DMS79 (cell line): ENCODE results near the gene NUBP1.
"Not testable (repeated sequence)": the region's sequence is repeated elsewhere in the genome, so short reads cannot be mapped to it uniquely, and the experiment has no call there.

Source experiments
- DNase-seq: peaks from one replicate; lab custom pipeline; 2025; lab: John Stamatoyannopoulos, UW

NUBP1 gene

DNA sequence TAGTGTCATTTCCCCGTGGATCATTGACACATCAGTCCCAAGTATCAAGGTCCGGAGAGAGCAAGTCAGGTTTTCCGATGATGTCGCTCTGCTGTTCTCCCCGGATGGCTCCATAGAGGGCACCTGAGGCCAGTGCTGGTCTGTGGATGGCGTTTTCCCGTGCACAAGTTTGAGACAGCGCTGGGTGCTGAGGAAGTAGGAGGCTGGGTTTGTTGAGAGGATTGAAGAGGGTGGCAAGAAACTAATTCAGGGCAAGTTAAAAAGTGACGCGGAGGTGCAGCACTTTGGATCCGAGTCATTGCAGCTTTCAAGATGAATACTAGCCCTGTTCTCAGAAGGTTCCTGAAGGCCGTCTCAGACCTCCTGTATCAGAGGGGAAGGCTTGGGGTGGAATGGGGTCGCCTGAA, 7.7 kb downstream of the NUBP1 start:
- DNase-seq = no peak

DNA sequence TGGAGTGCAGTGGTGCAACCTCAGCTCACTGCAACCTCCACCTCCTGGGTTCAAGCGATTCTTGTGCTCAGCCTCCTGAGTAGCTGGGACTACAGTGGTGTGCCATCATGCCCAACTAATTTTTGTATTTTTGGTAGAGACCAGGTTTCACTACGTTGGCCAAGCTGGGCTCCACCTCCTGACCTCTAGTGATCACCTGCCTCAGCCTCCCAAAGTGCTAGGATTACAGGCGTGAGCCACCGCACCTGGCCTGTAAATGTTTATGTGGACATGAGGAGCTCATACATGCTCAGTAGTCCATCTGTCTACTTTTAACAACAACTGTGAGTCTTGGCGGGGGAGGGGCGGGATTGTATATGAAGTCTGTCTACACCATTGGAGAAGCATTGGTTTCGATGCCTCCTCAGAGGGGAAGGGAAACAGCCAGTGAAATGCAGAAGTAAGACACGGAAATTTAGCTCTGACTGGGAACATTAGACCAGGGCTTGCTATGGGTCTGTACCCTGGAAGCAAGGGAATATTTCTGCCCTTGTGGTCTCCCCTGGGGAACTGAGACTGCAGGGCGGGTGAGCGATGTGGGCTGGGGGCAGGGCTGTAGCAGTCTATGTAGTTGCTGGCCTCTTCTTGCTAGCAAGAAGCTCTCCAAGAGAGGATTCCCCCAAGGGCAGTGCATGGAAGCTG, 9.3 kb downstream of the NUBP1 start:
- DNase-seq = no peak

DNA sequence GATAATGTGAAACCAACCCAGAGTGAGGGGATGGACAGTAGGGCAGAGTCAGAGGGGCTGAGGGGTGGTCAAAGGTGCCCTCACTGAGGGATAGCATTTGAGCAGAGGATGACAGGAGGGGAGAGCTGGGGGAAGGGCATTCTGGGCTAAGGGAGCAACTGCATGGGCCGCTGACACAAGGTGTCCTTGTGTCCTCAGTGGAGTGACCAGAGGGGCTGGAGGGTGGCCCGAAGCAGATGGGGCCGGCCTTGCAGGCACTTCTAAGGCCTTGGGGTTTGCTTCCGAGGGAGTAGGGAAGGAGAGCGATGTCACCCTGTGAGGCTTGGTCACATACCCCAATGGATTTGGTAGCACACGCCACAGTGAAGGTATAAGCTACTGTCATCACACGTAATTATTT, 10.0 kb downstream of the NUBP1 start:
- DNase-seq = no peak

DNA sequence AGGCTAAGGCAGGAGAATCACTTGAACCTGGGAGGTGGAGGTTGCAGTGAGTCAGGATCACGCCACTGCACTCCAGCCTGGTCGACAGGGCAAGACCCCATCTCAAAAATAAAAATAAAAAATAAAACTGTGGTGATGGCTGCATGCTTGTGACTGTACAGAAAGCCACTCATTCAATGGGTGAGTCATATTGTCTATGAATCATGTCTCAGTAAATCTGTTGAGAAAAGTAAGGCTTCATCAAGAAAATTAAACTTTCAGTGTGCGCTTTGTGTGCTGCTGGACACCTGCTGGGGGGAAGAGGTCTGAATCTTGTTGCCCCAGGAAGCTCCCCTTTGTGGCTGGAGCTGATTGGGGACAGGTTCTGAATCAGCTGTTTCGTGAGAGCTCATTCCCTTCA, 11.3 kb downstream of the NUBP1 start:
- DNase-seq = no peak

DNA sequence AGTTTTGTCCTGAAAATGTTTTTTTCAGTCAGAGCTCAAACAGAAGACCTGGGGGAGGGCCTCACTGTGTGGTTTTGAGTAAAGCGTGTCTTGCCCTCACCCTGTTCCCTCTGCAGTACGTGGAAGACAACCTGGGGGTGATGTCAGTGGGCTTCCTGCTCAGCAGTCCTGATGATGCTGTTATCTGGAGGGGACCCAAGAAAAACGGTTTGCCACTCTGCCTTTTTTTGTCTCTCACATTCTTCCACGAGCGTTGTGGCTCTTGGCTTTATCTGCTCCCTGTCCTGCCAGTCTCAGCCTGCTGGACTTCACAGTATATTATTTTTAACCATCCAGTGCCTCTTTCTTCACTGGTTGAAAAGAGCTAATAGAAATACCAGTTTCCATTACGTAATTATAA, 12.9 kb downstream of the NUBP1 start:
- no peak for DNase-seq

DNA sequence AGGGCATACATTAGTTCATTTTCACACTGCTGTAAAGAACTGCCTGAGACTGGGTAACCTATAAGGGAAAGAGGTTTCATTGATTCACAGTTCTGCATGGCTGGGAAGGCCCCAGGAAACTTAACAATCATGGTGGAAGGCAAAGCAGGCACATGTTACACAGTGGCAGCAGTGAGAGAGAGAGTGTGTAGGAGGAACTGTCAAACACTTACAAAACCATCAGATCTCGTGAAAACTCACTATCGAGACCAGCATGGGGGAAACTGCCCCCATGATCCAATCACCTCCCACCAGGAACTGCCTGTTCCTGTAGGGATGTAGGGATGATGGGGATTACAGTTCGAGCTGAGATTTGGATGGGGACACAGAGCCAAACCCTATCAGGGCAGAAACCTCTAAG, 17.2 kb downstream of the NUBP1 start:
- DNase-seq = no peak

DNA sequence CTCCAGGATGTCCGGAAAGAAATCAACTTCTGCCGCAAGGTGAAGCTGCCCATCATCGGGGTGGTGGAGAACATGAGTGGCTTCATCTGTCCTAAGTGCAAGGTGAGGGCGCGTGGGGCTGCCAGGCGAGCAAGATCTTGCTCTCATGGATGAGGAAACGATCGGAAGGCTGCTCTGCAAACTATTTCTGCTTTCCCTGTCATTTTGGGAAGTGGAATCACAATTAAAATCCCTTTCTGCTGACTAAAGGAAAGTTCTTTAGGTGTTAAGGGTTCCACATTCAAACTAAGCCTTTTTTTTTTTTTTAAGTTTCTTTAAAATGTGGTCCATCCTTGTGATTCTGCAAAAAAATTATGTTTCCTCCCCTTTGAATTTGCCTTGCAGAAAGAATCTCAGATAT, 17.7 kb downstream of the NUBP1 start:
- no peak for DNase-seq

DNA sequence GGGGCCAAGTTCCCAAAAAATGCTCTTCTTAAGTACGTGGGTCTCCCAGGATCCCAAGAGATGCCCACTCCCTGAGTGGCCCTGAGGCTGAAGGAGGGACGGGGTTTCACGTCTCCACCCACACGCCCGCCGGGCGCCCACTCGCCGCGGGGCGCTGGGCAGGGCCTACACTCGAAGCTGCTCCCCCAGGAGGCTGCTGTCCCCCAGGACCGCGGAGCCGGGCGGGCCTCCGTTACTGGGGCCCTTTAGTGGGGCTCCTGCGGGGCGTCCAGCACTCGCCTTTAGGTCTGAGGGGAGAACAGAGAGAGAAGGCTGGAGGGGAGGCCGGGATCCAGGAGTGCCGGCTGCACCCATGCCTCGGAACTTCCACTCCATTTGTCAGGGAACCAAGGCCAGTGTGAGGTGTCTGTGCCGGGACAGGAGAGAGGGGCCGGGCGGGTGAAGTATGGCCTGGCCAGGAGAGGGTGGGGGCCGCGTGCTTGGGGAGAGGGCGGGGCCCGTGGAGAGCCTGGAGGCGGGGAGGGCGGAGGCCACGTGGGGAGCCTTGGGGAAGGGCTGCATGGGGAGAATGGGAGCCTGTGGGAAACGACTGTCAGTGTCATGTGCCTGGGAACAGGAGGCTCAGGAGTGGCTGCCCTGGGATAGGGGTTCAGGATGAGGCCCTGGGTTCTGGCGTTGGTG, 18.8 kb downstream of the NUBP1 start:
- DNase-seq = no peak

DNA sequence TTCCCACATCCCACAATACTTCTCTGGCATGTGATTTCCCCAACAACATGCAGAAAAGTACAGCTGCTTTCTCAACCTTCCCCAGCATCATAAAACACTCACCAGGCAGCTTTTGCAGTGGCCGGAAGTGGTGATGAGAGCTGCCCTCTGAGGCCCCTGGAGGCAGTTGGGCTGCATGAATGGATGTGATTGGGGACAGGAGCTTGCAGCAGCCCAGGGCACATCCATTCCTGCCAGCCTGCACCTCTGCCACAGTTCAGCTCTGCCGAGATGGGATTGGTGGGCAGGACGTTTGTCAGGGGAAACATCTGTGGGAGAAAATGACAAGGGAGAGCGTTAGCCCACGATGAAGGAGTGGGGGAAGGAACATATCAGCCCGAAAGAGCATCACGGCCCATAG, 19.8 kb downstream of the NUBP1 start:
- no peak for DNase-seq

DNA sequence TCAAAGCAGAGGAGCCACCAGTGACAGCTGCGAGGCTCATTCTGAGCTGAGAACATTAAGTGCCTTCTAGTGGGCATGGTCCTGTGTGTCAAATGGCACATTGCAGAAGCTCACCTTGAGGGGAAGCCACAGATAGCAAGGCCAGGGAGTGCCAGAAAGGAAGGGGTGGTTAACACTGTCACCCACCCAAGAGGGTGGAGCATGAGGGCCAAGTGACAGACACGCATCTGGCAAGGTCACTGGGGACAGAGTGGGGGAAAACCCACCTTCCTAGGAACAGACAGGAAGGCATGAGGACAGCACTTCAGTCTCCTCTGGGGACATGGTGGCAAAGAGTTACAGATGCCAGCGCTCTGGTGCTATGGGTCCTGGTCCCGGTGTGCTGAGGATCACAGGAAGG, 22.1 kb downstream of the NUBP1 start:
- DNase-seq = no peak

DNA sequence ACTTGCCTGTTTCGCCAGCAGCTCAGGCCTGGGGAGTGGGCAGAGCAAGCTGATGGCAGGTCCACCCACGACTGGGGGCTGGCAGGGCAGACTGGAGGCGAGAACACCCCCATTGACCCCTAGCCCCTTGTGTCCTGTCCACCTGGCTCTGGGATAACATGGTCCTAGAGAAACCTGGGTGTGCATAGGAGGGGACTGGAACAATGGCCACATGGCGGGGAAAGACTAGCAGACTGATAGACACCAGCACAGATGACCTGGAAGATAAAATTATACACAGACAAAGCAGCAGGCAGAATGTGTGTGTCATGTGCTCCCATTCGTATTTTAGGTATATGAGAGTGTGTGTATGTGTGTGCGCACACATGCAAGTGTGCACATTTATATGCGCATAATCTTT, 23.5 kb downstream of the NUBP1 start:
- DNase-seq = no peak

DNA sequence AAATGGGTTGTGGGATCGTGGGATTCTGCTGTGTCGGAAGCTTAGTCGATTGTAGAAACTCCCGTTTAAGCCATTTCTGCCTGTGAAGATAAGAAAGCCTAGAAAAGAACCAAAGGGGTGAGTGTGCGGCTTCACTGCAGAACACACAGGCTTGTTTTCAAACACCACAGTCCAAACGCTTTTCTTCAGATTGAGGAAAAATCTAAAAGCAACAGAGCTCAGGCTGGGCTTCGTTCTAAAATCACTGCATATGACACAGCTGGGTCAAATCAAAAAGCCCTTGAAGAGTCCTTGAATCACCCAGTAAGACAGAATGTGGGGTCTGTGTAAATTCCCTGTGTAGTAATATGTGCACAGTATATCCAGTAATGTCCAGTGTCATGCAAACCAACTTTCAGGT, 25.7 kb downstream of the NUBP1 start:
- no peak for DNase-seq

DNA sequence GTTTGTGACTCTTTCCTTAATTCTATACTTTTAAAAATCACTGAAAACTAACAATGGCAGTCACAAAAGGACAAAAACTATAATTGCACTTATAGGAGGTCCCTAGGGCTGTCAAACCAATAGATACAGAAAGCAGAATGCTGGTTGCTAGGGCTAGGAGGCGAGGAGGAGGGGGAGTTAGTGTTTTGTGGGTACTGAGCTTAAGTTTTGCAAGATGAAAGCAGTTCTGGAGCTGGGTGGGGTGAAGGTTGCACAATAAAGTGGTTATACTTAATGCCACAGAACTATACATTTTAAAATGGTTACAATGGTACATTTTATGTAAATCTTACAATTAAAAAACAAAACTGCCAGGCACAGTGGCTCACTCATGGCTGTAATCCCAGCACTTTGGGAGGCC, 27.3 kb downstream of the NUBP1 start:
- DNase-seq = no peak

DNA sequence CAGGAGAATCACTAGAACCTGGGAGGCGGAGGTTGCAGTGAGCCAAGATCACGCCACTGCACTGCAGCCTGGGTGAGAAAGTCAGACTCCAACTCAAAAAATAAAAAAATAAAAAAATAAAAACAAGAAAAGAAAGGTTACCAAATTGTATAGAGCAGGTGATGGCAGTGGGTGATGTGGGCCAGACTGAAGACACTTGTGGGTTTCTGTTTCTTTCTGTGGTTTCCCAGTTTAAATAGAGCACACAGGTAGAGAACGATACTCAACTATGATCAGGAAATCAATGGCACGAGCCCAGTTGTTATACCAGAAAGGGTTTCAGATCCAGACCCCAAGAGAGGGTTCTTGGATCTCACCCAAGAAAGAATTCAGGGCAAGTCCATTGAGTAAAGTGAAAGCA, 32.6 kb downstream of the NUBP1 start:
- DNase-seq = peak; percentile 1

DNA sequence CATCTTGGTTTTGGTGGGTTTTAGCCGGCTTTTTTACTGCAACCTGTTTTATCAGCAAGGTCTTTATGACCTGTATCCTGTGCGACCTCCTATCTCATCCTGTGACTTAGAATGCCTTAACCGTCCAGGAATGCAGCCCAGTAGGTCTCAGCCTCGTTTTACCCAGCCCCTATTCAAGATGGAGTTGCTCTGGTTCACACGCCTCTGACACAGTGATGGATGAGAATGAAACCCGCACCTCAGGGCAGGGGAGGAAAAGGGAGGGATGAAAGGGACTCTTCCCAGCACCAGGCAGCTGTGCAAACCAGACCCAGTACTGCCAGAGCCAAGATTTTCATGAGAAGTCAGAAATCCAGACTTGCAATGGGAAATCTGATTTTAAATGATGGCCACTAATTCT, 33.3 kb downstream of the NUBP1 start:
- not testable (repeated sequence) for DNase-seq

DNA sequence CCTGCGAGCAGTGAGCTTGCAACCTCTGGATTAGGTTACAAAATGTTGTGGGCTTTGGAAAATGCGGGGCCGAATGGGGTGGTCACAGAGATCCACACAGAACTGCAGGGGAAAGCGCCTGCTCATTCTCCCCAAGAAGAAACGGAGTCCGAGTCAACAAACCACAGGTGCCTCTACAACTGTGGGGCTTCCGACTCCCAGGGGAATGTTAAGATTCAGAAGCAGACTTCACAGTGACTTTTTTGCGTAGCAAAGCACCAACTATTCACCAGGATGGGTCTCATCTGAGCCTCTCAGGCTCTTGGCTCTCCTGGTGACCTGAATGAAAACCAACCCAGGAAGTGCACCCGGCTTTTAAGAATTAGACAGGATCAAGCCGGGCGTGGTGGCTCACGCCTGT, 33.7 kb downstream of the NUBP1 start:
- no peak for DNase-seq

DNA sequence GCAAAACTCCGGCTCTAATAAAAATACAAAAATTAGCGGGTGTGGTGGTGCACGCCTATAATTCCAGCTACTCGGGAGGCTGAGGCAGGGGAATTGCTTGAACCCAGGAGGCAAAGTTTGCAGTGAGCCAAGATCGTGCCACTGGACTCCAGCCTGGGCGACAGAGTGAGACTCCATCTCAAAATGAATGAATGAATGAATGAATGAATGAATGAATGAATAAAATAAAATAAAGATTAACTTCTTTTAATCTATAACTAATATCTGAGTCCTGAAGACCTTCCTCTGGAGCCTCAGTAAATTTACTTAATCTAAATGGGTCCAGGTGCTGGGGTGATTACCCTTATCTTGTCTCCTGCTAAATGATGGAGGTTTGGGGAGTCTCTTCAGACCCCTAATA, 36.3 kb downstream of the NUBP1 start:
- not testable (repeated sequence) for DNase-seq

DNA sequence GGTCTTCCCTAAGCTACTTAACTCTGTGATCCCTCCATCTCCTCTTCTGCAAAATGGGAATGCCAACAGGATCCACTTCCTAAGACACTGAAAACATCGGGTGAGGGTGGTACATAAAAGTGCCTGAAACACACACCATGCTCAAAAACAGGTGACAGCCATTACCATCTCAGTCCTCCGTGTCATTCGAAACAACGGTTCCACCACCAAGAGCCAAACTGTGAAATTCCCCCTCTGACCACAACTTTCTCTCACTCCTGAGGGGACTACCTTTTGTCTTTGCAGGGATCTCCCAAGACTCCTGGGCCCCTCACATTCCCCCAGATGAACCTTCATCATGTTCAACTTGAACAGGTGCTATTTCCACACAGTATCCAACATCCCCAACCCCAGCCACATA, 37.0 kb downstream of the NUBP1 start:
- no peak for DNase-seq

DNA sequence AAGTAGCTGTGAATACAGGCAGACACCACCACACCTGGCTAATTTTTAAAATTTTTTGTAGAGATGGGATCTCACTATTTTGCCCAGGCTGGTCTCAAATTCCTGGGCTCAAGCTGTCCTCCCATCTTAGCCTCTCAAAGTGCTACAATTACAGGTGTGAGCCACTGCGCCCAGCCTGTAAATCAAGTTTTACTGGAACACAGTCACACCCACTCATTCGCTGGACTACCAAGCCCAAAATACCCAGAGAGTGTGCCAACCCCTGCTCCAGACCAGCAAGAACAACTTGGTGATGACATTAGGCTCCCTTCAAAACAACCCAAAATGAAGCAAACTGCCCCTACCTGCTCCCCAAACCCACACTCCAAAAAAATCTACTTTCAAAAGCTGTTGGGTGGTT, 39.0 kb downstream of the NUBP1 start:
- DNase-seq = no peak

DNA sequence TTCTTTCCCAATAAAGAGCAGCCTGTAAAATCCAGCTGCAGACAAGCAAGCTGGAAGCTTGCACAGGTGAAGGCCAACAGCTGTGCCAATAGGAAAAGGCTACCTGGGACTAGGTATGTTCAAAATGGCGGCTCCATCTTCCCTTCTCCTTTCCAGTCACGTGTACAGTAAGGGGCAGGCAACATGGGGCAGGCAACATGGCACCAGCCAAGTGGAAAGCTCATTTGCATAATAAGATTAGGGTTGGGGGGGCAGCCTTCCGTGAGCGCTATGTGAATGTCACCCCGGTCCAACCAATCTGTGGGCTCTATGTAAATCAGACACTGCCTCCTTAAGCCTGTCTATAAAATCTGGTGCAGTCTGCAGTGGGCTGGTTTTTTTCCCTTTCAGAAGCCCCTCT, 43.7 kb downstream of the NUBP1 start:
- DNase-seq = no peak

DNA sequence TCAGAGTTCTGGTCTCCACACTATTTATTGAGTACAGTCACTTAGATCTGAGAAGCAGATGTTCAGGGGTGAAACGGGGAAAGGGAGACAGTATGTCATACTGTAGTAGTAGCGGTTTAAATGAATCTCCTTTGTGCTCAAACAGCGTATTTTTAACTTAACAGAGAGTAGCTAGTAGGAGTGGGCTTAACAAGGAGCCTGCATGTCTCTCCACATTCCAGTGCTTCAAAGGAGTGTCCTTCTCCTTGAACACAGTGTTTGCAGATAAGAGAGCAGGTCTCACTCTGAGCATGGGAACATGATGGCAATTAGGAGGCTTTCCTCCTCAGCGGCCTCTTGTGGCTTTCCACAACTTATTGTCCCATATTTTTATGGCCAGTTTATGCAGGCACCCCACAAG, 45.0 kb downstream of the NUBP1 start:
- not testable (repeated sequence) for DNase-seq

DNA sequence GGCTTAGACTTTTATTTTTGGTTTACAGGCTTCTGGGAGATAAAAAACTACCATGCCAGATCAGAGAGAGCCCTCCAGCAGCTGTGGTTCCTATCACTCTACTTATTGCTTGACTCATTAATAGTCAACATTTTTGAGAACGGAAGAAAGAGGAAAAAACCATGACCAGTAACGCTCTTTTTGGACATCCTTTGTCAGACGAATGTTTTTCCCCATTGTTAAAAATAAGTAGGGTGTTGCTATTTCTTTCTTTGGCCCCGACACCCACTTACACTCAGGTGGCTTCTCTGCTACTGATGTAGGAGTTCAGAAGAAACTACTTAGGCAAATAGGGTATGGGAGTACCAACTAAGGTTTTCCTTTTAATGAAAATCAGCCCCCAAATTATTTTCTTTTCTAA, 47.4 kb downstream of the NUBP1 start:
- DNase-seq = no peak

DNA sequence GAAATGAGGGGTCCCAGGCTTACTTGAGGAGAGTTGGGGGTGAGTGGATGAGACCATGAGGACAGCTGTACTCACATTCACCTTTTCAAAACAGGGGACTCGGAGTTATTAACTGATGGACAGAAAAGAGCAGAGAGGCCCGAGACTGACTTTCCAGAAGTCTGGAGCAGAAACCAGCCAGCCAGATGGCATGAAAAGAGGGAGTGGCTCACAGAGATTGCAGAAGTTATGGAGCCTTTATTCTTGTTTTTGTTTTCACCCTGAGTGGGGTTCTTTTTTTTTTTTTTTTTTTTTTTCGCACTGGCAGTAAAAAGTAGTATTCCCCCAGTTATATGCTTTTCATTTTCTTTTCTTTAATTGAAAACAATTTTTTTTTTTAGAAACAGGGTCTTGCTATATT, 56.1 kb downstream of the NUBP1 start:
- no peak for DNase-seq

DNA sequence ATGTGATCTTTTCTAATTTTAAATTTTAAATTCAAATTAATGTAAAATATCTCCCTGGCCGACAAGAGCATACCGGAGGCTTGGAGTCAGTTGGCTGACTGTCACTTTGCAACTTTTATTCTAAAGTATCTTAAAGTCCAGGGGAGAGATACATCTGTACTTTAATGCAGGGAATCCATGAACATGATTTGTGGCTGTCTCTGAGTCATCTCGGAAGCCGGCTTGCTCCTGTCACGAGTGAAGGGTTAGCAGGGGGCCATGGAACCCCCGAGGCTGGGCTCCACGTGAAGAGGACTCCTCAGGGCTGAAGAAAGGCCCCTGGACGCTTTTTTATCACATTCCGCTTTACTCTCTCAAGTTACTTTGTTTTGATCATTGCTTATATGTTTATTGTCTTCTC, 61.7 kb downstream of the NUBP1 start:
- DNase-seq = no peak
